M059J (cell line): Measurements from ENCODE around the gene KIAA1217. TPM values are rescaled to one million over a fixed set of nuclear protein-coding genes. Genes with fewer than 3 reads are reported as not detected.
A peak's percentile ranks its signal among the peaks of the same experiment; 100 is the strongest.

Experiments
- DNase-seq: peaks from one replicate; pipeline ENCODE4 v3.0.0-alpha.2; 2012; ENCODE audit warnings: low read depth
- total RNA-seq: library from RNA; depleted of rRNA; stranded (reverse); fragments of >200 nt; shearing (Covaris generic); gene quantifications from 2 replicates; pipeline ENCODE4 v1.2.3, GENCODE V29; 2014

Gene KIAA1217
- total RNA-seq, 1 experiment from 2014 or later: 2.7 TPM

DNA sequence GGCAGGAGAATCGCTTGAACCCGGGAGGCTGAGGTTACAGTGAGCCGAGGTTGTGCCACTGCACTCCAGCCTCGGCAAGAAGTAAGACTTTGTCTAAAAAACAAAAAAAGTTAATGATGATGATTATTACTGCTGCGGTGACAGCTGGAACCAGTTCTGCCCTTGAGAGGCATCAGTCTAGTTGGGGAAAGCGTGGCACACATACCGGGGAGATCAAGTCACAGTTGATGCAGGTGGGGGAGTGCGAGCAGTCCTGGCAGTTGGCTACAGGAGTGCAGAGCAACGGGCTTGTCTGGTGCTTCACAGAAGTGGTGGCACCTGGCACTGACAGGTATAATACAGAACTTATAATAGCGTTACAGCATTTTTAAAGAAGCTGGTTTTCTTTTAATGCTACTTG is 341.7 kb downstream of the KIAA1217 start:
- DNase-seq: no peak

DNA sequence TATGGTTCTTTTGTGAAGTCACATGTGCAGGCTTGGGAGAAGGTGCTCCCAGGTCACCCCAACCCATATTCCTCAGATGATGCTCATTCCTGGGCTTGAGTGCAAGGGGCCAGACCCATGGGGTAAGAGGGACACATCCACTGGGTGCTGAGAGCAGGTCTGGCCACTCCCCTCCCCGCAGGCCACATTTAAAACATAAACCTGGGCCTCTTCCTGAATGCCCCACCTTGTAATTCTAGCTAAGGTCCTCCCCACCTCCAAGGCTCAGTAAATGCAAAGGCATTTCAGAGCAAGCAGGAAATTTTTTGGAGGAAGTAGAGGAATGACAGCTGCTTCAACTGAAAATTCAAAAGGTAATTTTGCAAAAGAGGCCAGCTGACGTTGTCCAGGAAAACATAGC is 342.2 kb downstream of the KIAA1217 start:
- DNase-seq: no peak

DNA sequence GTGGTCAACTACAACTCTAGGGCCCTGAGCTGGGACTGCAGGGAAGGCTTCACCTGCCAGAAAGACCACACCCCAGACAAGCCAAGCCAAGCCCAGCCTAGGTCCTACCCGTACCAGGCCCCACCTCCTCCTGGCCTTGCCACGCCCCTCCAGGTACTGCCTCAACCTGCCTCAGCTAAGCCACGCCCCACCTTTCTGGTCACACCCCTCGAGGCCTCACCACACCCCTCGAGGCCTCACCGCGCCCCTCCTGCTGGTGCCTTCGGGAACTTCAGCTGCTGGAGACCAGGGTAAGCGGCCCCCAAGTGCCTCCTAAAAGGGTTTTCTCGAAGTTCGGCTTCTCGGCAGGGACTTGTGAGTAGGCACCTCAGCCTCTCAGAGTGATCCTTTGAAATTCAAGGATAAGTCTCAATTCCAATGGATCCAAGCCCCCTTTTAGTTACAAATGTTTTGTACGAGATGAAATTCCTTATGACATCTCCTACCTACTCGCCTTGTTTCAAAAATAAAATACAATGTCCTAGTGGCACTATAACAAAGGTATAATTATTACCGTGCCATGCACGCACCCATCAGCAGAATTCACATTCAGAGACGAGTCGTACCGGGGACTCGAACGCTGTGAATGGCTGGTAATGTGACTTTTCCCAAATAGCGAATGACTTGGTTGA is 343.5 kb downstream of the KIAA1217 start:
- DNase-seq: no peak

DNA sequence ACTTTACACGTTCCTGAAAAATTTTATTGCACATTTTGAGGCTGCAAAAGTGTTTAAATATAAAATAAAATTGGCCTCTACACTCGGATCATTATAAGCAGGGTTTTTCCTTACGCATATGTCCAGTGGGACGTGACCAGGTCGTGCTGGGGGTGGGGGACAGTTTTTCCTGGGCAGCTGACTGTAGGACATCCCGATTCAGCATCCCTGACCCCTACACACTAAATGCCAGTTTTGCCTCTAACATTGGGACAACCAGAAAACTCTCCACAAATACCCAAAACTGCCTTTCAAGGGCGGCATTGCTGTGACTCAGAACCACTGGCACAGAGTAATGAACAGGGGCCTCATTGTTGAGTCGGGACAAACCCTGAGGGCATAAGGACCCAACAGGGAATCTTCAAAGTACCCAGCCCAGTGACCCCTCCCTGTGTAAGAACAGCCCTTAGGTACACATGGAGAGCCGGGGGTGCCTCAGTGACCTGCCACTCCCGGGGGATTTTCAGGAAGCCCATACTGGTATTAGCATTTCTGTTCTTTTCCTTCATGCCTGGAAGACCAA is 344.2 kb downstream of the KIAA1217 start:
- peak; percentile 3 for DNase-seq

DNA sequence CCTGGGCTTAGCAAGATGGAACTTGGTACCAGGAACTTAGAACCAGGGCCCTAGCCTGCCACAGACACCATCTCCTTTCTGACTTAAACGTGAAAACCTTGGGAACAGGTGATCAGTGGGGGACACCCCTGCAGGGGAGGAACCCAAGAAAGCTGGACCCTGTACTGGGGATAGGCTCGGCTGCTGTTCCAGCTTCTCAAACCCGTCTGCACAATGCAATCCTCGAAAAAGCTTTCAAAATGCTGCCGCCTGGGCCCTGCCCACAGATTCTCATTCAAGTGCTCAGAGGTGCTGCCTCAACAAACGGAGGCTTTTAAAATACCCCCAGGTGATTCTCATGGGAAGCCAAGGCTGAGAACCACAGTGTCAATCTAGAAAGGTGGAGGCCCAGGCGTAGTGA is 345.1 kb downstream of the KIAA1217 start:
- no peak for DNase-seq

DNA sequence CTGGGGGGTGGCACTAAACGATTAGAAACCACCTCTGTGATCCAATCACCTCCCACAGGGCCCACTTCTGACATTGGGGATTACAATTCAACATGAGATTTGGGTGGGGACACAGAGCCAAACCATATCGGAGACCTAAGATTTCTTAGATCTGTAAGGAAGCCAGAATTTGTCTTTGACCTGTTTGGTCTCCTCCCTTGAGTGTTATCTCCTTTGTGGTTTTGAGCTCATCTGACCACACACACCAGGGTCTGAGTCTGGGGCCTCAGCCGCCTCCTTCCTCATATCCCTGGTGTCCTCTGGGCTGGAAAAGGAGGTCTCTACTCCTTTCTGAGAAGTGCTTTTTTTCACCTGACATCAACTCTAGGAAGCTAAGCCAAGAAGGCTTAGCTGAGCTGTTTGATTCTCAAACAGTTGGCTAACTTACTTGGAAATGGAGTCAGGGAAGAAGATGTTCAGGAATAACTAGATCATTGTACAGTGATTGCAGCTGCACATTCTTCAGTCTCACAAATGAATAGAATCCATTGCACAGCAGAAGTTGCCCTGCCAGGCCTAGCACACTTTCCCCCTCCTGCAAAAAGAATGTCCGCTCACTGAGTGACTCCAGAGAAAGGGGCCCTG is 347.3 kb downstream of the KIAA1217 start:
- no peak for DNase-seq

DNA sequence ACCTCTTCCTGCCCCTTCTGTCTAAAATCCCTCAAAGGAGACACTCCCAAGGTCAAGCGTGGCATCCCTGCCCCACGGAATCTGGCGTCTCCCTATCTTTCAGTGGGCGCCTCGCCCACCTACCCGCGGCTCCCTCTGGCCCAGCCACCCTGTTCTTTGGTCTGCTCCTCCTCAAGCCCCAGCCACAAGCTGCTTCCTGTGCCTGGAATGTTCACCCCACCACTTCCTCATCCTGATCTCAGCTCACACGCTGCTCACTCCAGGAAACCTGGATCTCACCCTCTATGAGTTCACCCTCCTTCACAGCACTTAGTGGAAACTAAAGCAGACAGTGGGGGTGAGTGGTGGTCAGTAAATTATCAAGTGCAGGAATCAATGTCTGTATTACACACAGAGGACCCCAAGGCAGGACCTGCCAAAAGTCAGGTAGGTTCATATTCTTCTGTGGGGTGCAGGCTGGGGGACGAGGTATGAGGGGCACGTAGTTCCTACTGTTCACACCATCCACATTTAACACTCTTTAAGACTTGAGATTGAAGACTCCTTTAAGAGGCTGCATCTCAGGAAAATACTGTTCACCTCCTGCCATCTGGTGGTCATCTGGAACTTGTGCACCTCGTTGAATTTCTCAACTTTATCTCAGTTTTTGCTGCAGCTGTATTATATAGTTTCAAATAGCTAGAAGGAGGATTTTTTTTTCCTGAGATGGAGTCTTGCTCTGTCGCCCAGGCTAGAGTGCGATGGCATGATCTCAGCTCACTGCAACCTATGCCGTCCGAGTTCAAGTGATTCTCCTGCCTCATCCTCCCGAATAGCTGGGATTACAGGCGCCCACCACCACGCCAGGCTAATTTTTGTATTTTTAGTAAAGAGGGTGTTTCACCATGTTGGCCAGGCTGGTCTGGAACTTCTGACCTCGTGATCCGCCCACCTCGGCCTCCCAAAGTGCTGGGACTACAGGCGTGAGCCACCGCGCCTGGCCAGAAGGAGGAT is 348.1 kb downstream of the KIAA1217 start:
- DNase-seq: peak; percentile 58

DNA sequence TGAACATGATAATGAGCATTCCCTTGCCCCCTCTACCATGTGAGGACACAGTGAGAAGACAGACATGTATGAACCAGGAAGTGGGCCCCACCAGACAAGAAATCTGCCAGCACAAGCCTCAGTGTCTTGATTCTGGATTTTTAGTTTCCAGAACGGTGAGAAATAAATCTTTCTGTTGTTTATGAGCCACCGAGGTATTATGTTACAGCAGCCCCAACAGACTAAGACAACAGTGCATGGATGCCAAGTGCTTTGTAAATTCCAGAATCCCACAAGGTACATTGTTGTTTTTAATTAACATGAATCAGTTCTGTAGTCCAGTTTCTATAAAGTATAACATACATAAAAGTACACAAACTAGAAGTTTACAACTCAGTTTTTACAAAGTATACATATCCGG is 352.5 kb downstream of the KIAA1217 start:
- peak; percentile 24 for DNase-seq

DNA sequence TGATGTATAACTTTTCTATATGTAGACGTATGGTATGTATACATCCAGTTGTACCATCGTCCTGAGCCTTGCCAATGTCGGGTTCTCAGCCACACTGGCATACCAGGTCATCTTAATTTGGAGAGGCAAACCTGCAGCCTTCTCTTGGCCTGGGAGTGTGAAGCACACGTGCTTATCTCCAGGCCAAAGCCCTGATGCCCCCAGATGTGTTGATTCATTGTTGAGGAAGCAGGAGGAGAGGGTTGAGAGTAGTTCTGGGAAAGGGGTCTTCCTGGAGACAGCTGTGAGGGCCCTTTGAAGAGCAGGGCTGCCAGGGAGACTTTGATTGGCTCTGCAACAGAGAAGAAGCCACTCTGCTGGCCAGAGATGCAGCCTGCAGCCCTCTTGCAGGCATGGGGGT is 359.1 kb downstream of the KIAA1217 start:
- DNase-seq: no peak

DNA sequence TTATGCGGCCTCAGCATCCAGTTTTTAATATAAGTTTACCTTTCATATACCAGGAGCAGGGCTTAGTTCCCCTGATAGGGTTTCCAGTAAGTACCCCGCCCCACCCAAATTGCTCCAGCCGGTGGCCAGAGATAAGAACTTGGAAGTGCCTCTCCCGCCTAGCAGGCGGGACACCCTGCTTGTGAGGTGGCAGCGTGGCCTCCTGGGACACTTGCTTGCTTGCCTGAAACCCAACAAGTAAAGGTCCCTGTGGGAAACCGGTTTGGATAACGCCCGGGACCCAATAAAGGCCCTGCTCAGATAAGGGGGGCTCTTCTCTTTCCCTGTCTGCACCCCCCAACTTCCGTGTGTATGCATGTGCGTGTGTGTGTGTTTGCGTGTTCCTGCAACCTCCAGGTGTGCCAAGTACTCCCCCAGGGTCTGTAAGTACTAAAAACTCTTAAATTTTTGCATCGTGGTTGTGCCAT is 360.4 kb downstream of the KIAA1217 start:
- no peak for DNase-seq

DNA sequence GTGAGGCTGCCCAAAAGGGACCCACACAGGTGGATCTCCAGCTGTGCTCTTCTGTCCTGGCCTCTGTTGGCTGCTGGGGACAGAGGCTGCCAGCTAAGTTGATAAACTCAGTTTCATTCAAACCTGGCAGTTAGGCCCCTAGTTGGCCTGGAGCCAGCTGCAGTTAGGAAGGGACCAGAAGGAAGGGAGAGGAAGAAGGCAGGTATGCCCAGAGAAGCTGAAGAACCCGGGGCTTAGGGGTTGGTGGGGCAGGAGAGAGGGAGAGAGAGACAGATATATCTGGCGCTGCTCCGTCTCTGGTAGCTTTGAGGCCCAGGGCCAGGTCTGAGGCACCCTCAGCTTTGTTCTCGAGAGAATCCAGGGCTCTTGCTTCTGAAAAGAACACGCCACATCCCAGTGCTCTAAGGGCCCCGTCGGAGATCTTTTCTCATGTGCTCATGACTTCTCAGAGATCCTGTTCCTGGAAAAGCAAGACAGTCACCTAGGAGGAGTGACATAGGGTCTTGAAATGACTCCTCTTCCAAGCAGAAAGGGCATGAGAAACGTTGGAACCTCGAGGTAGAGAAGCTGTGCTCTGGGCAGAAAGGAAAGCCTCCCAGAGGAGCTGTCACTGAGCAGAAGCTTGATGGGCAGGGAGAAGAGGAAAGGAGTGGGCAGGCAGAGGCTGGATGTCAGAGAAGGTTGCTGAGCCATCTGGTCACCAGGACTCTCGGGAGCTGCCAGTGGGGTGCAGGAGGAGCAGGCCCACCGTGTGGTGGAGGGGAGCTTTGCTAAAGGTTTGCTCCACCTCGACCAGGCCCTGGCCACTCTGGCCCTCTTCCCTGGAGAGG is 361.1 kb downstream of the KIAA1217 start:
- DNase-seq: no peak

DNA sequence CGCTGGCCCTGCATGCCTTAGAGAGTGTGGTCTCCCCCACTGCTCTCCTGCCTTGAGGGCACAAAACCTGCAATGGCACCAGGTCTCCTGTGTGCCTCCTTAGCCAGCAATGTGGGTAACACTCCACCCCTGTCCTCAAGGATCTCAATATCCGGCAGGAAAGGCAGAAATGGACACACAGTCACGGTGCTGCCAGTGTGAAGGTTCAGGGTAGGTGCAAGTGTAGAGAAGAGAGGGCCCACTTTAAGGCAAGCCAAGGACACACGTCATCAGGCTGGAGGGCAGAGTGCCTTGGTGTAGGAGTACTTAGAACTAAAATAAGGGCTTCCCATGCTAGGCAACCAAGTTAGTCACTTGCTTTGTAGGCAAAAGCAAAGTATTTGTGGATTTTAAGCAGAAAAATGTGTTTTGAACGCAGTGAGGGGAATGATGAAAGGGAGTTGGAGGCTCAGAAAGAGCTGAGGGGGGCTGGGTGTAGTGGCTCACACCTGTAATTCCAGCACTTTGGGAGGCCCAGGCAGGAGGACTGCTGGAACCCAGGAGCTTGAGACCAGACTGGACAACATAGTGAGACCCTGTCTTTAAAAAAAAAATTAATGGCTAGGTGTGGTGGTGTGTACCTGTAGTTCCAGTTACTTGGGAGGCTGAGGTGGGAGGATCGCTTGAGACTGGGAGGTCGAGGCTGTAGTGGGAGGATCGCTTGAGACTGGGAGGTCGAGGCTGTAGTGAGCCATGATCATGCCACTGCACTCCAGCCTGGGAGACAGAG is 361.9 kb downstream of the KIAA1217 start:
- no peak for DNase-seq

DNA sequence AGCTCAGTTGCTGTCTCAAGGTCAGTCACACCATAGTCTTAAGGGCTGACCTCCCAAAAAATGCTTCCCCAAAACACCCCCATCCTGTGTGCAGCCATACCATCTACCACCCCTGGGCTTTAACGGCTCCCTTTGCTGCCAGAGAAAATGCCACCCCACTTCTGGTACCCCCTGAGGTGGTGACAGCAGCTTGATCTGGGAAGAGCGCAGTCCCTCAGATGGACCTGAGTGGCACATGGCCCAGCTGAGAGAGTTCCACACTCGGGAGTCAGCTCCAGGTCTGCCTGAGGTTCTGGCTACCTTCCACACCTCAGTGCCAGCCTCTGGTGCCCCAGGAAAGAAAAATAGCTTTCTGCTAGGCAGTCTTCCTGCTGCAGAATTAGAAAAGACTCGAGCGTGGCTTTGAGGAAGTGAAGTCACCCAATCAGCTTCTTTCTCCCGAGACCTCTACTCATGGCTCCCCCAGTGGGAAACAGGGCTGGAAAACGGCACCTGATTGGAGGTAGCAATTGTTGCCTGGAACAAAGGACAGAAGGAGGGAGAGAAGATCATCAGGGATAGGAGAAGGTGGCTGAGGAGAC is 363.0 kb downstream of the KIAA1217 start:
- DNase-seq: no peak

DNA sequence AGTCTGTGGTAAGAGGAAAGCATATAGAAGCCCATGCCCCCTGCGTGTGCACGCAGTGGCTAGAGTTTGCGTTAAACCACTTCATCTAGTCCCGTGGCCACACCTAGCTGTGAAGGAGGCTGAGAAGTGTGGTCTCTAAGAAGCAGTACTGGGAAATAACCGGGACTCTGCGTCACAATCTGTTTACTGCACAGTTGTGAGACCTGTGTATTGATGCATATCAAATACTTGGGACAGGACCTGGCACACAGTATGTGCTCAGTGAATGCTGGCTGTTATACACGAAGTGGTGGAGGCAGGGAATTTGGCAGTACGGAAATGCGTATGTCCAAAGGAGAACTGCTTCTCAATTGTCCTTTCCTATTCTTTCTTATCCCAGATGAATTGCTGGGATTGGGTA is 365.2 kb downstream of the KIAA1217 start:
- DNase-seq: no peak

DNA sequence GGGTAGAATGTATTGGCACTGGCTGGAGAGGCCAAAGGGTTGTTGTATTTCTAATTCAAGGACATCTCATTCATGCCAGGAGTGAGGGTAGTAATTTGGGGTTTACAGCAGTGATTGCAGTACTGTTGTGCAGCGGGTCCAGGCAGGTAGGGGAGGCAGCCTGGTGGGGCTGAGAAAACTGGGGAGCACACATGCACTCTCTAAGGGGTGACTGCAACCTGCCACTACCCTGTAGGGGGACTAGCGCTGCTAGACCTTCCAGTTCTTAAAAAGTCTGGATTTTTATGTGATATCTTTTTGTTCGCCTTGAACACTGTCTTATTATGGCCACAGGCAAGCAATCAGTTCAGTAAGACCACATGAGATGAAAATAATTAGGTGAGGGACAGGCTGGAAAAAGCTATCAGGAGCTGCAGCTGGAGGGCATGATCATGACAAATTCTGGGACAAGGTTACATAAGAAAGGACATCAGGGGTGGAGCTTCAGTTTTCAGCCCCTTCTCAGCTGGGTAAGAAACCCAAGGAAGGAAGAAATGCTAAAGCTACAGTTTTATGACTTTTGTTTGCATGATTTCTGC is 365.7 kb downstream of the KIAA1217 start:
- no peak for DNase-seq

DNA sequence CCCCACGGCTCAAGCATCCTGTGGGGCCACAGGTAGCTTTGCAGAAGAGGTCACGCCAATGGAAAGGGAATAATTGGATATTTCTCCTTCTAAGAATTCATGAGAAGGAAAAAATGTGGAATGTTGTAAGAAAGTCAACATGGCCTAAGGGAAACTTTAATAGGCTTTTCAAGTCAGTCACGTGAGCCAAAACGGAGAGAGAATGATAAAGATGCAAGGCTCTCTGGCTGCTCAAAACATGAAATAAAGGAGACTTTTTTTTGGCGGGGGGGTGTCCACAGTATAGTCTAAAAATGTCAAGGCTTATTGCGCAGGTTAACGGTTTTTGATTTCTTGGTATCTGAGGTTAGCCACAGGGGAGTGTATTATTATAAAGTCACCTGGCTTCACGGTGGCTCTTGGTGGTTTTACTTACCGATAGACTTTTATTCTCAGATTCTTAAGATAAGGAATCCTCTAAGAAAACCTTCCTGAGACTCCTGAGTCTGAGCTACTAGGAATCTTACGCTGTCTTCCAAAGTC is 366.6 kb downstream of the KIAA1217 start:
- DNase-seq: peak; percentile 28

DNA sequence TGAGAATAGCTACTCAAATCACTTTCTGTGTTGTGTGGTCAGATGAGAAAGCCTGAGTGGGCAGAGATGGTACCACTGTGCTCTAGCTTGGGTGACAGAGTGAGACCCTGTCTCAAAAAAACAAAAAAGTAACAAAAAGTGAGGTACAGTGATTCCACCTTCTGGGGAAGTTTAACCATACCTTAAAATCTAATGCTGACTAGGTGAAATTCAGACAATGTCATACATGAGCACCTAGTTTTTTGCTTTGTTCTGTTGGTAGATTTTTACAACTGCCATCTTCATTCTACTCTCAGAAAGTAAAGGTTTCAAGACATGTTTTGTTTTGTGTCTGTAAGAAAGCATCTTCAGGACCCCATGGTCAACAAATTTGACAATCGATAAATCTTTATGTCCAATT is 370.5 kb downstream of the KIAA1217 start:
- no peak for DNase-seq

DNA sequence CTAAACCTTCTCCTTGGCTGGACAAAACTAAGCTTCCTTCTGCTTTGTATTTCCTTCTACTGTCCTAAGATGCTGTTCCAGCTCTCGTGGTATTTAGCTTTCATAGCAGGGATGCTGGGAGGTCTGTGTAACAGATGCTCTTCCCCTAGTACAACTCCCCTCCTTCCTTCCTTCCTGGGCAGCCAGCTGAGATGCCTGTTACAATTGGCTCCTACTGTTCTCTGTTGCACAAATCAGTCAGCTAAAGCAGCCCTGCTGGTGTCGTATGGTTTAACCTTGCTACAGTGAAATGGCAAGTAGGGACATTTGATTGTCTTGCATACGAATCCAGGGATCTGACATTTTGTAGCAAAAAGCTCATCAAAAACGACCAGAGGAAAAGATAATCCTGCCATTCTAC is 371.0 kb downstream of the KIAA1217 start:
- no peak for DNase-seq

DNA sequence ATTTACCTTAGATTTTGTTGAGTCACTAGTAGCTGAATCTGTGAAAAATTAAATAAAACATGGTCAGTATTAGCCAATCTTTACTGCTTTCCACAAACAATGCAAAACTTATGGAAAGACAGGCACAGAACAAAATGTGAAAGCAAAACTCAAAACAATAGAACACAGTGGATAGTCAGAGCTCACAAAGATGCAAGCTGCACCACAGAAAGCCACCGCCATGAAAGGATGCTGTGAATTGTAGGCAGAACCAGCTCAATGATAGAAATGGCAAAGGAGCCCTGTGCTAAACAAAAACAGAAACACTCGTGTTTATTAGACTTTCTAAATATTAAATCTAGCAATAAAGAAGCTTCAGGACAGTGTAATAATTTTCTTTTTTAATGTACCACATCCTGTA is 380.3 kb downstream of the KIAA1217 start:
- DNase-seq: no peak
